Bronchial epithelial cell (primary cell): Measurements from ENCODE around the gene HIVEP3. TPM values are rescaled to one million over a fixed set of nuclear protein-coding genes. Genes with fewer than 3 reads are reported as not detected.

Experiments
- DNase-seq: peaks from one replicate; pipeline ENCODE4 v3.0.0-alpha.2; 2010; ENCODE audit warnings: low read depth
- FAIRE-seq: peaks from 2 replicates; lab custom pipeline; 2011; peaks lifted over from hg19 to GRCh38; lab: Jason Lieb, UNC
- H3K27me3 ChIP-seq: 2 replicates; pipeline ENCODE4 v1.5.1; 2011; ENCODE audit warnings: low read length; ENCODE audit not compliant: control insufficient read depth, insufficient read depth
- H3K36me3 ChIP-seq: 2 replicates; pipeline ENCODE4 v1.5.1; 2011; ENCODE audit warnings: low read length; ENCODE audit not compliant: control insufficient read depth, insufficient read depth
- H3K4me3 ChIP-seq: 2 replicates; pipeline ENCODE4 v1.5.1; 2011; ENCODE audit warnings: mild to moderate bottlenecking, low read depth, low read length, control low read depth
- CTCF ChIP-seq: IDR thresholded peaks from 2 replicates; pipeline ENCODE4 v1.5.1; 2011; ENCODE audit warnings: mild to moderate bottlenecking, moderate library complexity, low read length, control low read depth, inconsistent platforms; ENCODE audit not compliant: insufficient read depth, severe bottlenecking
- total RNA-seq: library from RNA; depleted of rRNA; stranded (reverse); fragments of >200 nt; gene quantifications from 2 replicates; pipeline ENCODE4 v1.2.1, GENCODE V29; 2014

HIVEP3 gene
- total RNA-seq, 1 donor from 2014 or later: under 0.01 TPM

- Histone ChIP-seq H3K27me3 (no peaks in the 10 kb centered on the region), H3K4me3 (no peak overlapping the region), H3K36me3 (no peaks in the 10 kb centered on the region)
- no peak for TF ChIP-seq CTCF
- no peak for FAIRE-seq
- DNase-seq: no peak
Measured at GRCh38 chr1:41515131-41515678, 403.5 kb downstream of the HIVEP3 start.

- no peak for TF ChIP-seq CTCF
- Histone ChIP-seq H3K27me3 (no peaks in the 10 kb centered on the region), H3K36me3 (no peaks in the 10 kb centered on the region), H3K4me3 (no peak overlapping the region)
- DNase-seq (no peak), FAIRE-seq (no peak)
Measured at GRCh38 chr1:41514381-41514780, 404.3 kb downstream of the HIVEP3 start.

GRCh38 chr1:41513383-41513735, 405.4 kb downstream of the HIVEP3 start:
- no peaks in the 10 kb centered on the region for H3K27me3 ChIP-seq
- no peak for DNase-seq
- H3K4me3 ChIP-seq: no peak overlapping the region
- TF ChIP-seq CTCF: peak; percentile 31
- H3K36me3 ChIP-seq: no peaks in the 10 kb centered on the region
- peak; percentile 66 for FAIRE-seq

- FAIRE-seq: no peak
- Histone ChIP-seq H3K27me3 (no peaks in the 10 kb centered on the region), H3K4me3 (no peak overlapping the region), H3K36me3 (no peaks in the 10 kb centered on the region)
- TF ChIP-seq CTCF: no peak
- no peak for DNase-seq
Measured at GRCh38 chr1:41512701-41513382, 405.9 kb downstream of the HIVEP3 start.

GRCh38 chr1:41511239-41511540, 407.5 kb downstream of the HIVEP3 start:
- FAIRE-seq: no peak
- H3K36me3 ChIP-seq: no peaks in the 10 kb centered on the region
- no peak overlapping the region for H3K4me3 ChIP-seq
- DNase-seq: no peak
- TF ChIP-seq CTCF: no peak
- no peaks in the 10 kb centered on the region for H3K27me3 ChIP-seq
